NCI-H748 (cell line): Measurements from ENCODE around the gene TOMM20.
"Not testable (repeated sequence)": the region's sequence is repeated elsewhere in the genome, so short reads cannot be mapped to it uniquely, and the experiment has no call there.

ENCODE experiments used
- DNase-seq: peaks from one replicate; lab custom pipeline; 2025; ENCODE audit not compliant: unreplicated experiment; lab: John Stamatoyannopoulos, UW

Gene TOMM20

GRCh38 chr1:235128456-235129328 is at the start of gene TOMM20:
Gene TOMM20, minus strand, starts transcription at chr1:235128837. Its CDS starts 122 bp downstream, at chr1:235128715.
- DNase-seq, result peak; percentile 96

- no peak for DNase-seq
These were observed 47.8 kb upstream of the TOMM20 start for GRCh38 chr1:235176486-235176885.

DNA sequence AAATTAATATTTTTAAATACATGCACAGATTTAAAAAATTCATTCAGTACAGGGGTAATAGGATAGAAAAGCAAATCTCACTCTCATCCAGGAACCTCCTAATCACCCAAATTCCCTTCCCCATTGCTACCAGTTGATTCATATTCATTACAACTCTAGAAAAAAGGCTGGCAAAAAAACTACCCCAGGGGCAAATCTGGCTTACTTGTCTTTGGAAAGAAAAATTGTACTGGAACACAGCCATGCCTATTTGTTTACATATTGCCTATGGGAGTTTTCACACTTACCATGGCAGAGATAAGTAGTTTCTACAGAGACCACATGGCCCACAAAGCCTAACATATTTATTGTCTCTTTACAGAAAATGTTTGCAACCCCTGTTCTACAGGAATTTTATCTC is 41.3 kb upstream of the TOMM20 start:
- no peak for DNase-seq

- no peak for DNase-seq
These were observed 39.7 kb upstream of the TOMM20 start for GRCh38 chr1:235168375-235168774.

DNA sequence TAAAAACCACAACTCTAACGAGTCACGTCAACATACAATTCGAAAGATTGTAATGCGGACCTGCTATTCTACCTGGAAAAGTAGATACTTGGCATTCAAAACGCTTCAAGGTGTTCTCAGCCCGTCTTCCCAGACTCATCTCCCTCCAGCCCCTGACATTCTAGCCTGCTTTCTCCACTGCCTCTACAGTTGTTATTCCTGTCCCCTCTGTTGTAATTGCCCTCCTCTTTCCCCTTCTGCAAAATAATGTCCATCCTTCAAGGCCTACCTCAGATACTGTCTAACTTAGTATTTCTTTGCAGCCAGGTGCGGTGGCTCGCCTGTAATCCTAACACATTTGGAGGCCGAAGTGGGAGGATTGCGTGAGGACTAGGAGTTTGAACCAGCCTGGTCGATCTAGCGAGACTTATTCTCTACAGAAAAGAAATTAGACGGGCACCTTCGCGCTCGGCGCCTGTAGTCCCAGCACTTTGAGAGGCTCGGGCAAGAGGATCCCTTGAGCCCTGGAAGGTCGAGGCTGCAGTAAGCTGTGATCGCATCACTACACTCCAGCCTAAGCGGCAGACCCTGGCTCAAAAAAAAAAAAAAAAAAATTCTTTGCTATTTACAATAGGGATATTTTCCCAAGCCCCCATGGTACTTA is 33.2 kb upstream of the TOMM20 start:
- DNase-seq, result peak; percentile 31

DNA sequence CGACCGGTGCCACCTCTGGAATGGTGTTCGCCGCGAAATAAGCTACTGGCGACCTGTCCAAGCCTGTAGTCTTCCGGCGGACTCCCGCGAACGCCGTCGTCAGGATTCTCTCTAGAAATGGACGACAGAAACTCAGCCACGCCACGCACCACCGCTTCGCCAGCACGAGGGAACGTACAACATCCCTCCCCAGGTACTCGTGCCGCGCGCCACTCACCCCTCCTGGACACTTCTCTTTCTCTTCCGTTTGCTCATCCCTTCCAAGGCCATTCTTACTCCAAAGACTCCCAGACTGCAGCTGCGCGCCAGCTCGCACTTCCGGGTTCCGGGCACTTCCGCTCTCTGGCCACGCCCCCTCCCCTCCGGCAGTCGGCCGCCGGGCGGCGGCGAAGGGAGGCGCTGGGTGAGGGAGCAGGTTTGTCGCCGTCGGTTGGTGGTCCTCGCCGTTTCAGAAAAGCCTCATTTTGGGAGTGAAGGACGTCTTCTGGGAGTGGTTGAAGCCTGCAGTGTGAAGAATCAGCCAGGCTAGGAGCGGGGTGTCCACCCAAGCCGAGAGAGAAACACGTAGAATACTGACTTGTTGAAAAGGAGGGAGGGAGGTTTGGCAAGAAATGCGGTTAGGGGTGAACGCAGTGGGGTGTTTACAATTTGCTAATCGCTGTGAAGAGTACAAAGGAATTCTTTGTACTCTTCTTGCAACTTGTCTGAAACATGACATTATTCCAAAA is 32.5 kb upstream of the TOMM20 start, which contains the start of gene RBM34:
RBM34 (minus strand) TSS at position 294 of the 728 bp plus-strand sequence; CDS start at position 270, 24 bp downstream.
- DNase-seq, result peak; percentile 86

- no peak for DNase-seq
These were observed 31.8 kb upstream of the TOMM20 start for GRCh38 chr1:235160383-235160956.

DNA sequence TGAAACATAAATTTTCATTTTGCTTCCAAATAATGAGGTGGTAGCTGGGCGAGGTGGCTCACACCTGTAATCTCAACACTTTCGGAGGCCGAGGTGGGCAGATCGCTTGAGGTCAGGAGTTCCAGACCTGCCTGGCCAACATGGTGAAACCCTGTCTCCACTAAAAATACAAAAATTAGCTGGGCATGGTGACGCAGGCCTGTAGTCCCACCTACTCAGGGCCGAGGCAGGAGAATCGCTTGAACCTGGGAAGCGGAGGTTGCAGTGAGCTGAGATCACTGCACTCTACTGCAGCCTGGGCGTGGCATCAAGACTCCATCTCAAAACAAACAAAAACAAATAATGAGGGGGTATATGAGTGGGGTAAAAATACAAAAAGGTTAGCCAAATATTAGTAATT is 31.3 kb upstream of the TOMM20 start:
- not testable (repeated sequence) for DNase-seq

- DNase-seq, result not testable (repeated sequence)
These were observed 30.6 kb upstream of the TOMM20 start for GRCh38 chr1:235159284-235159683.

- no peak for DNase-seq
These were observed 30.0 kb upstream of the TOMM20 start for GRCh38 chr1:235158680-235159079.

DNA sequence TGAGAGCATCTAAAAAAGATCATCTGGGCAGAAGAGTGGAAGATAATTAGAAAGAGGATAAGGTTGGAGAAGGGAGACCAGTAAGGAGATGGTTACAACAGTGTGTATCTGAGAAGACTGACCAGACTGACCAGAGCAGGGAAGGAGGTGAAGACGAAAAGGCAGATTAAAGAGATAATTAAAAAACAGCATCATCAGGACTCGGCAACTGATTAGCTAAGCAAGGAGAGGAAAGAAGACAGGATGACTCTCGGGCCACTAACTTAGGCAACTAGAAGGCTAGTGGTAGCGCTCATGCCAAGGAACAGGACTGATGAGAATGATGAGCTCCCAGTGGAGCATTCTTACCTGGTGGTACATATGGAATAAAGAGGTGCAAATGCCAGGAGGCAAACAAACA is 28.5 kb upstream of the TOMM20 start:
- no peak for DNase-seq

- no peak for DNase-seq
These were observed 28.1 kb upstream of the TOMM20 start for GRCh38 chr1:235156740-235157139.

- no peak for DNase-seq
These were observed 27.6 kb upstream of the TOMM20 start for GRCh38 chr1:235156265-235156664.

DNA sequence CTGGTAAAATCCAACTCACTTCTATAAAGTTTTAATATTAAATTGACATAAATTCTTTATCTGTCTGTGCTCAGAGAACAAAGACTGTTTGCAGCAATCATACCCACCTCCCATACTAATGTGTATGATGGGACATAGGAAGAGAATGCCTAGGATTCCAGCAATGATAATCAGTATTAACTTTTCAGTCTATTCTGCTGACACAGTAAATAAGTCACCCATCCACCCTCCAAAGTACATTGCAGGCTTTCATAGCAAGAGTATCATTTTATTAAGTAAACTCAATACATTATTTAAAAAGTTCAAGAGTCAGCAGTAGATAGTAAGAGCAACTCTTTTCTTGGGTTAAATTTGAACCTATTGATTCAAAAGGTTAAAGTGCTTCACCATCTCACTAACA is 23.6 kb upstream of the TOMM20 start:
- no peak for DNase-seq

DNA sequence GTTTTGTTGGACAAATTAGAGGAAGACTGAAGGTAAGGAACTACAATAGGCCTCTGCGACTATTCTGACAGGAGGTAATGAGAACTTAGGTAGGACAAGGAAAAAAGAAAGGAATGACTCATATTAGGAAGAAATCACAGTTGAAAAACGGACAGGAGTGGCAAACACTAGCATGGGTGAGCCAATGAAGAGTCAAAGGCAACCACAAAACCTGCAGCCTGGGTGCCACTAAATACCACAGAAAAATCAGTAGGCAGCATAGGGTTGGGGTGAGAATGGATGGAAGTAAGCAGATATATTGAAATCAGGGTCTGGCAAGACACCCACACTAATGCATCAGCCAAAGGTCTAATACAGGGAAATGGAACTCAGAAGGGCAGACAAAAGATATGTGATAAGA is 22.4 kb upstream of the TOMM20 start:
- DNase-seq, result no peak

DNA sequence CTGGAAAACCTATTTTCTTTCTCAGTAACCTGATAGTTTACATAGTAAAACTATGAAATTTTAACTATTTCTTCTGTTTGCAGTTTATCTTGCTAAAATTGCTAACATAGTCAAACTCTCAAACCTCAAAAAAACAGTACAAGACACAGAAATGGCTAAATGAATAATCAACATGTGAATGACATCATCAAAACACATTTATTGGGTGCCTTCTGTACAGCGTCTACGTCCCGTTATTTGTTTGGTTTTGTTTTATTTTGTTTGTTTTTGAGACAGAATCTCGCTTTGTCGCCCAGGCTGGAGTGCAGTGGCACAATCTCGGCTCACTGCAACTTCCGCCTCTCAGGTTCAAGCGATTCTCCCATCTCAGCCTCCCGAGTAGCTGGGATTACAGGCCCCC is 21.2 kb upstream of the TOMM20 start:
- DNase-seq, result no peak

- no peak for DNase-seq
These were observed 18.6 kb upstream of the TOMM20 start for GRCh38 chr1:235147269-235147668.

GRCh38 chr1:235145639-235146038 is 17.0 kb upstream of the TOMM20 start:
- no peak for DNase-seq

DNA sequence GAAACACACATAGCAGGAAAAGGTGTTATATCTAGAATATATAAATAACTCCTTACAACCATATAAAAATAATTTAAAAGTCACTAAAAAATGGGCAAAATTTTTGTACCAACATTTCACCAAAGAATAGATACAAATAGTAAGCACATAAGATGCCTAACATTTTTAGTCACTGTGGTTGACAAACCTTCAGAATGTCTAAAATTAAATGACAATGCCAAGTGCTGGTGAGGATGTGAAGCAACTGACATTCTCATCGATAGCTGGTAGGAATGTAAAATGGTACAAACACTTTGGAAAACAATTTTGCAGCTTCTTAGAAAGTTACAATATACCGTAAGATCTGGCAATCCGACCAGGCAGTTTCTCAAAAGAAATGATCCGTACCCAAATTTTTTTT is 14.4 kb upstream of the TOMM20 start:
- no peak for DNase-seq

GRCh38 chr1:235139315-235139714 is 10.7 kb upstream of the TOMM20 start:
- DNase-seq, result no peak

- DNase-seq, result no peak
These were observed 10.2 kb upstream of the TOMM20 start for GRCh38 chr1:235138821-235139220.
